ENCODE results near the gene PARD3B.

DNA sequence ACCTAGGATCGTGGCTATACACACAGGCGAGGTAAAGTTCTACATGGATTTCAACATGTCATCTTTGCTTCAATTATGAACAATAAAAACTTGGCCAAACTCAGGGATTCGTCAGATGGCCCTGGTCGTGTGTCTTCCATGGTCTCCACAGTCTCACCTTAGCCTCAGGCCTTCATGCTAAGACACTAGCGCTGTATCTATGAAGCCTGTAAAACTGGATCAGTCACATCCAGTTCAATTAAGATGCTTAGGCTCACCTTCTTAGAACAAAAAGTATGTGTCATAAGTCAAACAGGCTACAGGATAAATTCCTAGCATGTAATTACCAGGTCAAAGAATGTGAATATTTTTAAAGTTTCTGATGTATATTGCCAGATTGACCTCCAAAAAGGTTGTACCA lies 1023.3 kb downstream of the PARD3B start:
- TF ChIP-seq EZH2 (IDR thresholded peaks at IDR 0.05; ENCODE audit: borderline replicate concordance, control insufficient read depth, low read depth, low read length): no peak
- TF ChIP-seq STAT3 (IDR thresholded peaks at IDR 0.05; ENCODE audit: low read depth, low read length): no peak
- TF ChIP-seq, protein P1, sequence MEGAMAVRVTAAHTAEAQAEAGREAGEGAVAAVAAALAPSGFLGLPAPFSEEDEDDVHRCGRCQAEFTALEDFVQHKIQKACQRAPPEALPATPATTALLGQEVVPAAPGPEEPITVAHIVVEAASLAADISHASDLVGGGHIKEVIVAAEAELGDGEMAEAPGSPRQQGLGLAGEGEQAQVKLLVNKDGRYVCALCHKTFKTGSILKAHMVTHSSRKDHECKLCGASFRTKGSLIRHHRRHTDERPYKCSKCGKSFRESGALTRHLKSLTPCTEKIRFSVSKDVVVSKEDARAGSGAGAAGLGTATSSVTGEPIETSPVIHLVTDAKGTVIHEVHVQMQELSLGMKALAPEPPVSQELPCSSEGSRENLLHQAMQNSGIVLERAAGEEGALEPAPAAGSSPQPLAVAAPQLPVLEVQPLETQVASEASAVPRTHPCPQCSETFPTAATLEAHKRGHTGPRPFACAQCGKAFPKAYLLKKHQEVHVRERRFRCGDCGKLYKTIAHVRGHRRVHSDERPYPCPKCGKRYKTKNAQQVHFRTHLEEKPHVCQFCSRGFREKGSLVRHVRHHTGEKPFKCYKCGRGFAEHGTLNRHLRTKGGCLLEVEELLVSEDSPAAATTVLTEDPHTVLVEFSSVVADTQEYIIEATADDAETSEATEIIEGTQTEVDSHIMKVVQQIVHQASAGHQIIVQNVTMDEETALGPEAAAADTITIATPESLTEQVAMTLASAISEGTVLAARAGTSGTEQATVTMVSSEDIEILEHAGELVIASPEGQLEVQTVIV (IDR thresholded peaks at IDR 0.05; ENCODE audit: borderline replicate concordance, partially characterized antibody): no peak
- no peak for TF ChIP-seq RELA (IDR thresholded peaks at IDR 0.05; ENCODE audit: borderline replicate concordance, partially characterized antibody)
- no peak for TF ChIP-seq YY1 (IDR thresholded peaks at IDR 0.05; ENCODE audit: low read depth, low read length)
- TF ChIP-seq NRF1 (conservative IDR thresholded peaks at IDR 0.05; ENCODE audit: low read depth, low read length): no peak
- TF ChIP-seq, protein P2, sequence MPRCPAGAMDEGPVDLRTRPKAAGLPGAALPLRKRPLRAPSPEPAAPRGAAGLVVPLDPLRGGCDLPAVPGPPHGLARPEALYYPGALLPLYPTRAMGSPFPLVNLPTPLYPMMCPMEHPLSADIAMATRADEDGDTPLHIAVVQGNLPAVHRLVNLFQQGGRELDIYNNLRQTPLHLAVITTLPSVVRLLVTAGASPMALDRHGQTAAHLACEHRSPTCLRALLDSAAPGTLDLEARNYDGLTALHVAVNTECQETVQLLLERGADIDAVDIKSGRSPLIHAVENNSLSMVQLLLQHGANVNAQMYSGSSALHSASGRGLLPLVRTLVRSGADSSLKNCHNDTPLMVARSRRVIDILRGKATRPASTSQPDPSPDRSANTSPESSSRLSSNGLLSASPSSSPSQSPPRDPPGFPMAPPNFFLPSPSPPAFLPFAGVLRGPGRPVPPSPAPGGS (IDR thresholded peaks at IDR 0.05; ENCODE audit: borderline replicate concordance, insufficient read depth, low read depth, low read length, poor library complexity, severe bottlenecking): no peak
- TF ChIP-seq, protein P3, sequence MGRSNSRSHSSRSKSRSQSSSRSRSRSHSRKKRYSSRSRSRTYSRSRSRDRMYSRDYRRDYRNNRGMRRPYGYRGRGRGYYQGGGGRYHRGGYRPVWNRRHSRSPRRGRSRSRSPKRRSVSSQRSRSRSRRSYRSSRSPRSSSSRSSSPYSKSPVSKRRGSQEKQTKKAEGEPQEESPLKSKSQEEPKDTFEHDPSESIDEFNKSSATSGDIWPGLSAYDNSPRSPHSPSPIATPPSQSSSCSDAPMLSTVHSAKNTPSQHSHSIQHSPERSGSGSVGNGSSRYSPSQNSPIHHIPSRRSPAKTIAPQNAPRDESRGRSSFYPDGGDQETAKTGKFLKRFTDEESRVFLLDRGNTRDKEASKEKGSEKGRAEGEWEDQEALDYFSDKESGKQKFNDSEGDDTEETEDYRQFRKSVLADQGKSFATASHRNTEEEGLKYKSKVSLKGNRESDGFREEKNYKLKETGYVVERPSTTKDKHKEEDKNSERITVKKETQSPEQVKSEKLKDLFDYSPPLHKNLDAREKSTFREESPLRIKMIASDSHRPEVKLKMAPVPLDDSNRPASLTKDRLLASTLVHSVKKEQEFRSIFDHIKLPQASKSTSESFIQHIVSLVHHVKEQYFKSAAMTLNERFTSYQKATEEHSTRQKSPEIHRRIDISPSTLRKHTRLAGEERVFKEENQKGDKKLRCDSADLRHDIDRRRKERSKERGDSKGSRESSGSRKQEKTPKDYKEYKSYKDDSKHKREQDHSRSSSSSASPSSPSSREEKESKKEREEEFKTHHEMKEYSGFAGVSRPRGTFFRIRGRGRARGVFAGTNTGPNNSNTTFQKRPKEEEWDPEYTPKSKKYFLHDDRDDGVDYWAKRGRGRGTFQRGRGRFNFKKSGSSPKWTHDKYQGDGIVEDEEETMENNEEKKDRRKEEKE (IDR thresholded peaks at IDR 0.05): no peak
- TF ChIP-seq POLR2AphosphoS2 (IDR thresholded peaks at IDR 0.05; ENCODE audit: low read depth, low read length): no peak
- TF ChIP-seq, protein P4, sequence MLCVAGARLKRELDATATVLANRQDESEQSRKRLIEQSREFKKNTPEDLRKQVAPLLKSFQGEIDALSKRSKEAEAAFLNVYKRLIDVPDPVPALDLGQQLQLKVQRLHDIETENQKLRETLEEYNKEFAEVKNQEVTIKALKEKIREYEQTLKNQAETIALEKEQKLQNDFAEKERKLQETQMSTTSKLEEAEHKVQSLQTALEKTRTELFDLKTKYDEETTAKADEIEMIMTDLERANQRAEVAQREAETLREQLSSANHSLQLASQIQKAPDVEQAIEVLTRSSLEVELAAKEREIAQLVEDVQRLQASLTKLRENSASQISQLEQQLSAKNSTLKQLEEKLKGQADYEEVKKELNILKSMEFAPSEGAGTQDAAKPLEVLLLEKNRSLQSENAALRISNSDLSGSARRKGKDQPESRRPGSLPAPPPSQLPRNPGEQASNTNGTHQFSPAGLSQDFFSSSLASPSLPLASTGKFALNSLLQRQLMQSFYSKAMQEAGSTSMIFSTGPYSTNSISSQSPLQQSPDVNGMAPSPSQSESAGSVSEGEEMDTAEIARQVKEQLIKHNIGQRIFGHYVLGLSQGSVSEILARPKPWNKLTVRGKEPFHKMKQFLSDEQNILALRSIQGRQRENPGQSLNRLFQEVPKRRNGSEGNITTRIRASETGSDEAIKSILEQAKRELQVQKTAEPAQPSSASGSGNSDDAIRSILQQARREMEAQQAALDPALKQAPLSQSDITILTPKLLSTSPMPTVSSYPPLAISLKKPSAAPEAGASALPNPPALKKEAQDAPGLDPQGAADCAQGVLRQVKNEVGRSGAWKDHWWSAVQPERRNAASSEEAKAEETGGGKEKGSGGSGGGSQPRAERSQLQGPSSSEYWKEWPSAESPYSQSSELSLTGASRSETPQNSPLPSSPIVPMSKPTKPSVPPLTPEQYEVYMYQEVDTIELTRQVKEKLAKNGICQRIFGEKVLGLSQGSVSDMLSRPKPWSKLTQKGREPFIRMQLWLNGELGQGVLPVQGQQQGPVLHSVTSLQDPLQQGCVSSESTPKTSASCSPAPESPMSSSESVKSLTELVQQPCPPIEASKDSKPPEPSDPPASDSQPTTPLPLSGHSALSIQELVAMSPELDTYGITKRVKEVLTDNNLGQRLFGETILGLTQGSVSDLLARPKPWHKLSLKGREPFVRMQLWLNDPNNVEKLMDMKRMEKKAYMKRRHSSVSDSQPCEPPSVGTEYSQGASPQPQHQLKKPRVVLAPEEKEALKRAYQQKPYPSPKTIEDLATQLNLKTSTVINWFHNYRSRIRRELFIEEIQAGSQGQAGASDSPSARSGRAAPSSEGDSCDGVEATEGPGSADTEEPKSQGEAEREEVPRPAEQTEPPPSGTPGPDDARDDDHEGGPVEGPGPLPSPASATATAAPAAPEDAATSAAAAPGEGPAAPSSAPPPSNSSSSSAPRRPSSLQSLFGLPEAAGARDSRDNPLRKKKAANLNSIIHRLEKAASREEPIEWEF (IDR thresholded peaks at IDR 0.05; ENCODE audit: insufficient replicate concordance, low read depth, low read length): no peak
